Endothelial cell of coronary artery (primary cell): ENCODE results near the gene CCIN. TPM values are rescaled to one million over a fixed set of nuclear protein-coding genes. Genes with fewer than 3 reads are reported as not detected.

Source experiments
- total RNA-seq: library from RNA; depleted of rRNA; stranded (reverse); fragments of >200 nt; gene quantifications from 2 replicates; pipeline ENCODE4 v1.2.3, GENCODE V29; 2014

The CCIN gene
- total RNA-seq, result 1.9 and 4.4 TPM in 2 replicates

DNA sequence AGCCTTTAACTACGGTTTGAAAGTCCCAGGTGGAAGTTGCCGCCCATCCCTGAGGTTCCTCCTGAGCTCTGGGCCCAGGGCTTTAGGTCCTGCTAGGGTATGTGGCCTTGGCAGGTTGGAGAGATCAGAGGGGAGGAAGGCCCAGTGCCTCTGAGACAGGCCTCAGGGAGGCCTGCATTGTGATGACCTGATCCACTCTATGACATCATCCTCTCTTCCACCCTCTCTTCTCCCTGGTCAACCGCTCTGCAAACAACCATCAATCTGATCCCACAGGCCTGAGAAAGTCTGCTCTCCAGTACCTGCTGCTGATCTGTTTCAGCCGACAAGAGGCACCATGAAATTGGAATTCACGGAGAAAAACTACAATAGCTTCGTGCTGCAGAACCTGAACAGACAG is at the start of gene CCIN:
Gene CCIN, plus strand, starts transcription at position 223 of the 400 bp plus-strand sequence. Its CDS starts 115 bp downstream, at position 338.

GRCh38 chr9:36136272-36136893 is 32.8 kb upstream of the CCIN start, which contains the start of gene GLIPR2:
Gene GLIPR2, plus strand, starts transcription at chr9:36136733. Its CDS starts 46 bp downstream, at chr9:36136779.

GRCh38 chr9:36190388-36191289 is 21.5 kb downstream of the CCIN start, which contains the start of gene CLTA:
Gene CLTA, plus strand, starts transcription at chr9:36190921. Its CDS starts 136 bp downstream, at chr9:36191057.

Other genes starting within 250 kb of the CCIN start
- gene OR2S2, start 211.2 kb upstream of the CCIN start, total RNA-seq, result not detected in 2 replicates
- 10.1 and 24.8 TPM in 2 replicates for gene RECK, start 132.5 kb upstream of the CCIN start, total RNA-seq
- 44.6 and 45.4 TPM in 2 replicates for gene GLIPR2, start 32.7 kb upstream of the CCIN start, total RNA-seq
- gene CLTA, start 21.5 kb downstream of the CCIN start, total RNA-seq, result 263 and 303 TPM in 2 replicates
- 7.4 and 11.6 TPM in 2 replicates for gene GNE, start 89.1 kb downstream of the CCIN start, total RNA-seq
- 12.7 and 15.5 TPM in 2 replicates for gene RNF38, start 230.9 kb downstream of the CCIN start, total RNA-seq